Caco-2 (cell line): ENCODE data around the gene NDUFB7. TPM values are rescaled to one million over a fixed set of nuclear protein-coding genes. Genes with fewer than 3 reads are reported as not detected.

Experiments used
- microRNA-seq: library from miRNA; unstranded; fragments of <30 nt; microRNA quantifications from one replicate; pipeline ENCODE4 v1.2.0, GENCODE V29; 2022
- total RNA-seq: library from RNA; stranded (reverse); gene quantifications from 2 replicates; pipeline ENCODE4 v1.2.3, GENCODE V29; 2022

The NDUFB7 gene
- total RNA-seq, 1 experiment from 2014 or later: 158 TPM

Small RNA genes lying within 50 kb of the gene (microRNA-seq; reads per million reads assigned to microRNA genes)
- gene MIR639: 1.9 reads per million, percentile 5 among the genes with 10 or more reads in this experiment

Other genes starting within 250 kb of the NDUFB7 start
- 24.8 and 34.8 TPM in 2 replicates for gene ADGRE5, start 190.6 kb downstream of the NDUFB7 start, total RNA-seq
- 118 and 126 TPM in 2 replicates for gene DDX39A, start 152.7 kb downstream of the NDUFB7 start, total RNA-seq
- gene PKN1, start 138.8 kb downstream of the NDUFB7 start, total RNA-seq: 102 and 105 TPM in 2 replicates
- 0.20 and 0.74 TPM in 2 replicates for gene PTGER1, start 96.7 kb downstream of the NDUFB7 start, total RNA-seq
- gene GIPC1, start 75.9 kb downstream of the NDUFB7 start, total RNA-seq: 98.7 and 105 TPM in 2 replicates
- 79.5 and 80.2 TPM in 2 replicates for gene DNAJB1, start 53.7 kb downstream of the NDUFB7 start, total RNA-seq
- gene TECR, start 42.5 kb downstream of the NDUFB7 start, total RNA-seq: 294 and 300 TPM in 2 replicates
- gene CLEC17A, start 11.0 kb upstream of the NDUFB7 start, total RNA-seq: not detected in 2 replicates
- not detected in 2 replicates for gene ADGRE3, start 102.8 kb upstream of the NDUFB7 start, total RNA-seq
- 5.3 and 6.0 TPM in 2 replicates for gene ZNF333, start 118.0 kb upstream of the NDUFB7 start, total RNA-seq
- gene ADGRE2, start 206.5 kb upstream of the NDUFB7 start, total RNA-seq: 0.23 and 0.26 TPM in 2 replicates